OCI-LY3 (cell line): ENCODE results near the gene TSPAN5.

Experiments used
- H2AFZ ChIP-seq: fragments of 200-600, 300-600 bp; shearing (Covaris generic); 2 replicates; pipeline ENCODE4 v1.6.0; 2014; ENCODE audit warnings: antibody characterized with exemption, low read depth, low read length
- H3K27ac ChIP-seq: fragments of 200-600, 300-600 bp; sonication (generic); 2 replicates; pipeline ENCODE4 v1.5.1; 2014; ENCODE audit warnings: mild to moderate bottlenecking, low read length, moderate library complexity, mixed read lengths
- H3K27me3 ChIP-seq: fragments of 200-600, 300-600 bp; sonication (generic); 2 replicates; pipeline ENCODE4 v1.6.1; 2014; ENCODE audit warnings: low read depth, low read length, mixed read lengths
- H3K36me3 ChIP-seq: fragments of 200-600, 300-600 bp; sonication (generic); replicated peaks from 2 replicates; pipeline ENCODE3; 2014; ENCODE audit warnings: low read depth, low read length, mixed read lengths
- H3K4me1 ChIP-seq: fragments of 300-600, 200-600 bp; sonication (generic); 2 replicates; pipeline ENCODE4 v1.6.1; 2014; ENCODE audit warnings: low read length, mixed read lengths
- H3K4me2 ChIP-seq: fragments of 200-600, 300-600 bp; sonication (generic); 2 replicates; pipeline ENCODE4 v1.6.1; 2014; ENCODE audit warnings: low read length, mixed read lengths
- H3K4me3 ChIP-seq: fragments of 300-600, 200-600 bp; sonication (generic); 2 replicates; pipeline ENCODE4 v1.5.1; 2014; ENCODE audit warnings: antibody characterized with exemption, mild to moderate bottlenecking, low read length, moderate library complexity
- H3K79me2 ChIP-seq: fragments of 300-600, 200-600 bp; shearing (Covaris generic); 2 replicates; pipeline ENCODE4 v1.6.1; 2014; ENCODE audit warnings: mild to moderate bottlenecking, low read length, mixed read lengths
- H3K9ac ChIP-seq: fragments of 300-600, 200-600 bp; shearing (Covaris generic); 2 replicates; pipeline ENCODE4 v1.6.0; 2014; ENCODE audit warnings: mild to moderate bottlenecking, low read length, moderate library complexity
- H3K9me3 ChIP-seq: fragments of 200-600, 300-600 bp; shearing (Covaris generic); 2 replicates; pipeline ENCODE4 v1.6.1; 2014; ENCODE audit warnings: low read length, mixed read lengths; ENCODE audit not compliant: insufficient read depth
- H4K20me1 ChIP-seq: fragments of 200-600, 300-600 bp; sonication (generic); 2 replicates; pipeline ENCODE4 v1.6.1; 2016; ENCODE audit warnings: low read length, mixed read lengths; ENCODE audit not compliant: insufficient read depth
- EZH2phosphoT487 ChIP-seq: fragments of 200-600 bp; shearing (Covaris generic); IDR thresholded peaks from 2 replicates; pipeline ENCODE4 v1.6.1; 2018; ENCODE audit warnings: antibody characterized with exemption, mixed run types, low read depth
- TF ChIP-seq, protein P1 (sequence below): fragments of 200-600, 300-600 bp; sonication (generic); IDR thresholded peaks from 2 replicates; pipeline ENCODE4 v1.5.1; 2014; ENCODE audit warnings: antibody characterized with exemption, low read length, low read depth

The TSPAN5 gene

DNA sequence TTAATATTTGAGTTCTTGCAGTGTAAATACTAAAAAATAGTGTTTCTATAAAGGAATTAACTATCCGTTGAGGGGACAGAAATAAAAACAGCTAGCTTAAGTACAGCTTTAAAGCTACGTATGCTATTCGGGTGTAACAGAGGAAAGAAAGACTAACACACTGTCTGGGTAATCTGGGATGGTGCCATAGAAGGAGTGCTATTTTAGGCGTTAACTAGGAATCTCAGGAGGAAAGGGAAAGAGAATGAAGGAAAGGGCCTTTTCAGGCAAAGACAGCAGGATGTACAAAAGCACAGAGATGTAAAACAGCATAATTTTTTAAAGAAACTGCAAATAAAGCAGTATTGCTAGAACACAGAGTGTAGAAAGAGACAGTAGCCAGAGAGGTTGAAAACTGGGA lies 235.4 kb downstream of the TSPAN5 start:
- Histone ChIP-seq H3K27me3 (no peaks in the 10 kb centered on the region), H3K4me2 (no peak overlapping the region), H3K36me3 (peaks cover 29% of the 10 kb centered on the region), H4K20me1 (no peaks in the 10 kb centered on the region), H2AFZ (no peak overlapping the region), H3K9me3 (no peaks in the 10 kb centered on the region), H3K27ac (no peak overlapping the region), H3K79me2 (no peaks in the 10 kb centered on the region), H3K9ac (no peak overlapping the region), H3K4me1 (no peaks in the 10 kb centered on the region), H3K4me3 (no peak overlapping the region)
- no peak for TF ChIP-seq EZH2phosphoT487
- TF ChIP-seq, protein P1, sequence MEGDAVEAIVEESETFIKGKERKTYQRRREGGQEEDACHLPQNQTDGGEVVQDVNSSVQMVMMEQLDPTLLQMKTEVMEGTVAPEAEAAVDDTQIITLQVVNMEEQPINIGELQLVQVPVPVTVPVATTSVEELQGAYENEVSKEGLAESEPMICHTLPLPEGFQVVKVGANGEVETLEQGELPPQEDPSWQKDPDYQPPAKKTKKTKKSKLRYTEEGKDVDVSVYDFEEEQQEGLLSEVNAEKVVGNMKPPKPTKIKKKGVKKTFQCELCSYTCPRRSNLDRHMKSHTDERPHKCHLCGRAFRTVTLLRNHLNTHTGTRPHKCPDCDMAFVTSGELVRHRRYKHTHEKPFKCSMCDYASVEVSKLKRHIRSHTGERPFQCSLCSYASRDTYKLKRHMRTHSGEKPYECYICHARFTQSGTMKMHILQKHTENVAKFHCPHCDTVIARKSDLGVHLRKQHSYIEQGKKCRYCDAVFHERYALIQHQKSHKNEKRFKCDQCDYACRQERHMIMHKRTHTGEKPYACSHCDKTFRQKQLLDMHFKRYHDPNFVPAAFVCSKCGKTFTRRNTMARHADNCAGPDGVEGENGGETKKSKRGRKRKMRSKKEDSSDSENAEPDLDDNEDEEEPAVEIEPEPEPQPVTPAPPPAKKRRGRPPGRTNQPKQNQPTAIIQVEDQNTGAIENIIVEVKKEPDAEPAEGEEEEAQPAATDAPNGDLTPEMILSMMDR: no peak

DNA sequence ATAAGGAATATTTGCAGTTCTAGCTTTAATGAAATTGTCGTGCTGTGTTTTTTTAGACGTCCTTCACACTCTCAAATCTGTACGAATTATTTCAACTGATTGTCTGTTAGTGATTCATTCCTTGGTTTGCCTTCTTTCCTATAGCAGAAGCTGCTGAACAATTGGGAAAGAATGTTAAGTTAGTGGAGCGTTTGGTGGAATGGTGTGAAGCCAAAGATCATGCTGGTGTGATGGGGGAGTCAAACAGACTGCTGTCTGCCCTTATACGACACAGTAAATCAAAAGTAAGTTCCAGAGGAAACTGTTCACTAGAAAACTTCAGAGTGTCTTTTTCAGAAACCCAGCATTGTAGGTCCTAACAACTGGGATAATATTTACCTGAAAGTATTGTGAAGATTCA lies 237.3 kb downstream of the TSPAN5 start:
- no peaks in the 10 kb centered on the region for H3K4me1 ChIP-seq
- H3K4me2 ChIP-seq: no peak overlapping the region
- H4K20me1 ChIP-seq: no peaks in the 10 kb centered on the region
- H3K79me2 ChIP-seq: no peaks in the 10 kb centered on the region
- no peaks in the 10 kb centered on the region for H3K27me3 ChIP-seq
- H2AFZ ChIP-seq: no peak overlapping the region
- no peak overlapping the region for H3K4me3 ChIP-seq
- H3K9ac ChIP-seq: no peak overlapping the region
- H3K36me3 ChIP-seq: peaks cover 37% of the 10 kb centered on the region
- no peaks in the 10 kb centered on the region for H3K9me3 ChIP-seq
- no peak overlapping the region for H3K27ac ChIP-seq
- TF ChIP-seq EZH2phosphoT487: no peak
- TF ChIP-seq, protein P1: no peak
